Mesenchymal stem cell (in vitro differentiated cells and primary cell): ENCODE data around the gene BEND2. TPM values are rescaled to one million over a fixed set of nuclear protein-coding genes. Genes with fewer than 3 reads are reported as not detected.
"Not testable (repeated sequence)": the region's sequence is repeated elsewhere in the genome, so short reads cannot be mapped to it uniquely, and the experiment has no call there.

ENCODE experiments used
- DNase-seq: peaks from one replicate; pipeline ENCODE4 v3.0.0-alpha.2; 2013
- H2AFZ ChIP-seq: one replicate; pipeline ENCODE4 v1.6.1; 2013; ENCODE audit warnings: low read depth, mild to moderate bottlenecking, control low read depth, inconsistent platforms, low read length, moderate library complexity
- H2AK5ac ChIP-seq: 2 replicates; pipeline ENCODE4 v1.6.1; 2013; ENCODE audit warnings: low read length, moderate library complexity, mild to moderate bottlenecking, inconsistent platforms; ENCODE audit not compliant: severe bottlenecking
- H2BK120ac ChIP-seq: one replicate; pipeline ENCODE4 v1.6.1; 2013; ENCODE audit warnings: low read depth, mild to moderate bottlenecking, inconsistent platforms, low read length, moderate library complexity
- H2BK12ac ChIP-seq, 2 experiments: one replicate each; pipeline ENCODE4 v1.6.1; 2013; ENCODE audit warnings: inconsistent platforms in 2 of 2, low read length in 2 of 2, mild to moderate bottlenecking in 2 of 2, moderate library complexity in 2 of 2, control low read depth in 1 of 2
- H2BK15ac ChIP-seq: one replicate; pipeline ENCODE4 v1.6.1; 2013; ENCODE audit warnings: mild to moderate bottlenecking, low read depth, inconsistent platforms; ENCODE audit not compliant: poor library complexity, severe bottlenecking
- H2BK5ac ChIP-seq: 2 replicates; pipeline ENCODE4 v1.6.1; 2013; ENCODE audit warnings: low read depth, mild to moderate bottlenecking, low read length, control low read depth, inconsistent platforms; ENCODE audit not compliant: poor library complexity, severe bottlenecking
- H3K14ac ChIP-seq, 2 experiments: one replicate each; pipeline ENCODE4 v1.6.1; 2013; ENCODE audit warnings: inconsistent platforms in 2 of 2, low read length in 2 of 2, control low read depth in 1 of 2, mild to moderate bottlenecking in 1 of 2, moderate library complexity in 1 of 2
- H3K18ac ChIP-seq, 2 experiments: one replicate each; pipeline ENCODE4 v1.6.1; 2013; ENCODE audit warnings: inconsistent platforms in 2 of 2, low read length in 2 of 2, control low read depth in 1 of 2, low read depth in 1 of 2, mild to moderate bottlenecking in 1 of 2
- H3K23ac ChIP-seq, 2 experiments: one replicate each; pipeline ENCODE4 v1.6.1; 2013; ENCODE audit warnings: inconsistent platforms in 2 of 2, low read length in 2 of 2, mild to moderate bottlenecking in 2 of 2, moderate library complexity in 2 of 2, control low read depth in 1 of 2
- H3K27ac ChIP-seq: 2 replicates; pipeline ENCODE4 v1.5.1; 2013; ENCODE audit warnings: mild to moderate bottlenecking, moderate library complexity, low read length, control low read depth, inconsistent platforms; ENCODE audit not compliant: poor library complexity, severe bottlenecking
- H3K27me3 ChIP-seq, 2 experiments: 2 replicates each; pipeline versions ENCODE4 v1.6.1 to v1.7.0; 2013; ENCODE audit warnings: low read length in 2 of 2, mild to moderate bottlenecking in 2 of 2, moderate library complexity in 2 of 2, control low read depth in 1 of 2, inconsistent platforms in 1 of 2; ENCODE audit not compliant: control insufficient read depth in 1 of 2, insufficient read depth in 1 of 2
- H3K36me3 ChIP-seq, 2 experiments: 2 replicates each; pipeline versions ENCODE4 v1.6.1 to v1.7.0; 2013; ENCODE audit warnings: low read length in 2 of 2, control low read depth in 1 of 2, inconsistent platforms in 1 of 2, low read depth in 1 of 2, mild to moderate bottlenecking in 1 of 2; ENCODE audit not compliant: insufficient read depth in 2 of 2, control insufficient read depth in 1 of 2
- H3K4ac ChIP-seq, 2 experiments: one replicate each; pipeline ENCODE4 v1.6.1; 2013; ENCODE audit warnings: inconsistent platforms in 2 of 2, low read length in 2 of 2, mild to moderate bottlenecking in 2 of 2, moderate library complexity in 2 of 2, control low read depth in 1 of 2, low read depth in 1 of 2
- H3K4me1 ChIP-seq: 2 replicates; pipeline ENCODE4 v1.6.1; 2013; ENCODE audit warnings: low read depth, low read length, control low read depth; ENCODE audit not compliant: control insufficient read depth, insufficient read depth
- H3K4me2 ChIP-seq: 2 replicates; pipeline ENCODE4 v1.6.1; 2013; ENCODE audit warnings: low read length, mild to moderate bottlenecking, inconsistent platforms; ENCODE audit not compliant: poor library complexity, severe bottlenecking
- H3K4me3 ChIP-seq, 2 experiments: 2 replicates each; pipeline versions ENCODE4 v1.5.1 to v1.7.0; 2013; ENCODE audit warnings: low read length in 2 of 2, mild to moderate bottlenecking in 2 of 2, control low read depth in 1 of 2, low read depth in 1 of 2; ENCODE audit not compliant: insufficient read depth in 1 of 2
- H3K79me1 ChIP-seq: replicated peaks from 2 replicates; pipeline ENCODE4 v1.6.1; 2013; ENCODE audit warnings: mild to moderate bottlenecking, control low read depth, low read length, inconsistent platforms; ENCODE audit not compliant: poor library complexity, severe bottlenecking
- H3K9ac ChIP-seq: 2 replicates; pipeline ENCODE4 v1.7.0; 2013; ENCODE audit warnings: mild to moderate bottlenecking, low read length, moderate library complexity
- H3K9me3 ChIP-seq: 2 replicates; pipeline ENCODE4 v1.7.0; 2013; ENCODE audit warnings: mild to moderate bottlenecking, low read length; ENCODE audit not compliant: control insufficient read depth
- H4K8ac ChIP-seq: one replicate; pipeline ENCODE4 v1.6.1; 2013; ENCODE audit warnings: inconsistent platforms, mild to moderate bottlenecking, low read length, moderate library complexity
- H4K91ac ChIP-seq: one replicate; pipeline ENCODE4 v1.6.1; 2013; ENCODE audit warnings: mild to moderate bottlenecking, low read length, inconsistent platforms
- WGBS: methylation state at CpG from one replicate; pipeline ENCODE4 v1.1.7; 2013; ENCODE audit warnings: mixed read lengths; 5-methylcytosine and 5-hydroxymethylcytosine counted together
- polyA plus RNA-seq, 2 experiments: library from polyadenylated mRNA; stranded (reverse); fragments of 200-250 nt; gene quantifications; one replicate each; pipeline ENCODE4 v1.2.3, GENCODE V29; 2013

BEND2 gene
- polyA plus RNA-seq (2013, experiment 1 of 2): not detected
- polyA plus RNA-seq (2013, experiment 2 of 2): not detected

- no peaks in the 10 kb centered on the region for H3K9me3 ChIP-seq
- no peak within 1 kb of the TSS for H2BK15ac ChIP-seq
- WGBS: 96% methylated on average over 13 of the region's 19 CpGs
- H4K91ac ChIP-seq: no peak within 1 kb of the TSS
- no peak within 1 kb of the TSS for H2BK120ac ChIP-seq
- H3K27ac ChIP-seq: no peak within 1 kb of the TSS
- H3K79me1 ChIP-seq: no peaks in the 10 kb centered on the region
- H3K27me3 ChIP-seq: peaks cover 0 to 6% of the 10 kb centered on the region in 2 experiments
- no peak within 1 kb of the TSS for H2BK5ac ChIP-seq
- H3K36me3 ChIP-seq: no peaks in the 10 kb centered on the region
- H3K4me2 ChIP-seq: no peak within 1 kb of the TSS
- H3K18ac ChIP-seq: no peak within 1 kb of the TSS
- DNase-seq: no peak
- H4K8ac ChIP-seq: no peak within 1 kb of the TSS
- no peaks in the 10 kb centered on the region for H3K4me1 ChIP-seq
- no peak within 1 kb of the TSS for H3K4ac ChIP-seq
- H2AK5ac ChIP-seq: no peak within 1 kb of the TSS
- no peak within 1 kb of the TSS for H3K23ac ChIP-seq
- no peak within 1 kb of the TSS for H3K4me3 ChIP-seq
- H3K9ac ChIP-seq: no peak within 1 kb of the TSS
- no peak within 1 kb of the TSS for H2AFZ ChIP-seq
- H3K14ac ChIP-seq: no peak within 1 kb of the TSS
- no peak within 1 kb of the TSS for H2BK12ac ChIP-seq
Observed at GRCh38 chrX:18220786-18221185, at the start of gene BEND2. Gene BEND2 (minus strand): TSS chrX:18220886. CDS start chrX:18220750, 136 bp downstream.

GRCh38 chrX:18255059-18255458 lies 34.4 kb upstream of the BEND2 start:
- H2BK120ac ChIP-seq: no peak overlapping the region
- H3K4me3 ChIP-seq: no peak overlapping the region
- no peak for DNase-seq
- H2BK12ac ChIP-seq: no peak overlapping the region
- H2AFZ ChIP-seq: no peak overlapping the region
- no peak overlapping the region for H3K27ac ChIP-seq
- H2BK5ac ChIP-seq: no peak overlapping the region
- H4K8ac ChIP-seq: no peak overlapping the region
- no peak overlapping the region for H3K4me2 ChIP-seq
- H3K9ac ChIP-seq: no peak overlapping the region
- no peak overlapping the region for H3K4ac ChIP-seq
- 100% methylated on average over 1 of the region's 1 CpG for WGBS
- no peaks in the 10 kb centered on the region for H3K36me3 ChIP-seq
- H2BK15ac ChIP-seq: no peak overlapping the region
- no peak overlapping the region for H4K91ac ChIP-seq
- H3K18ac ChIP-seq: no peak overlapping the region
- no peaks in the 10 kb centered on the region for H3K79me1 ChIP-seq
- no peak overlapping the region for H3K23ac ChIP-seq
- H3K14ac ChIP-seq: no peak overlapping the region
- no peak overlapping the region for H2AK5ac ChIP-seq
- no peaks in the 10 kb centered on the region for H3K27me3 ChIP-seq
- no peaks in the 10 kb centered on the region for H3K9me3 ChIP-seq
- no peaks in the 10 kb centered on the region for H3K4me1 ChIP-seq

- Histone ChIP-seq H3K4ac (no peak overlapping the region), H4K91ac (no peak overlapping the region), H3K27ac (no peak overlapping the region), H3K23ac (no peak overlapping the region), H3K4me3 (no peak overlapping the region), H2BK15ac (no peak overlapping the region), H3K9me3 (no peaks in the 10 kb centered on the region), H3K9ac (no peak overlapping the region), H2BK120ac (no peak overlapping the region), H4K8ac (no peak overlapping the region), H2AFZ (no peak overlapping the region), H2BK5ac (no peak overlapping the region), H3K14ac (no peak overlapping the region), H2BK12ac (no peak overlapping the region), H3K4me1 (no peaks in the 10 kb centered on the region), H3K79me1 (no peaks in the 10 kb centered on the region), H3K18ac (no peak overlapping the region), H3K36me3 (no peaks in the 10 kb centered on the region), H3K27me3 (peaks cover 0 to 3% of the 10 kb centered on the region in 2 experiments), H3K4me2 (no peak overlapping the region), H2AK5ac (no peak overlapping the region)
- 100% methylated on average over 1 of the region's 3 CpGs for WGBS
- DNase-seq: no peak
Observed at GRCh38 chrX:18252644-18253359, 32.1 kb upstream of the BEND2 start.

- not testable (repeated sequence) for H3K4me3 ChIP-seq, H3K4ac ChIP-seq, H3K14ac ChIP-seq, H4K91ac ChIP-seq, H3K27ac ChIP-seq, H2BK5ac ChIP-seq, H3K27me3 ChIP-seq, H3K36me3 ChIP-seq, H3K9ac ChIP-seq, H3K4me2 ChIP-seq, H2BK12ac ChIP-seq, H2BK15ac ChIP-seq, H2BK120ac ChIP-seq, H2AFZ ChIP-seq, H4K8ac ChIP-seq, DNase-seq, H3K9me3 ChIP-seq, H3K4me1 ChIP-seq, H3K23ac ChIP-seq, H3K79me1 ChIP-seq, H3K18ac ChIP-seq, H2AK5ac ChIP-seq
- 94% methylated on average over 5 of the region's 21 CpGs for WGBS
Observed at GRCh38 chrX:18229646-18230045, 9.0 kb upstream of the BEND2 start.
